GM12878 (cell line): Measurements from ENCODE around the gene KRT37. TPM values are rescaled to one million over a fixed set of nuclear protein-coding genes. Genes with fewer than 3 reads are reported as not detected.

Experiments used
- ATAC-seq: fragments of 200-7000 bp; cut with Tn5 transposase; 3 replicates; pipeline ENCODE4 v1.9.1; 2020; ENCODE audit warnings: mild to moderate bottlenecking, moderate library complexity
- BruUV-seq: library from RNA; stranded (reverse); fragments of 400-500 nt; replicated peaks from 2 replicates; lab custom pipeline; 2021; lab: Mats Ljungman, UMichigan
- CTCF ChIA-PET: fragments of 300-600 bp; sonication (Branson Sonifier 250); formaldehyde crosslinking; extraction: SDS; loops from one replicate; lab custom pipeline; 2021; ENCODE audit warnings: inconsistent platforms; lab: Yijun Ruan, JAX
- POLR2A ChIA-PET: fragments of 350-600 bp; formaldehyde crosslinking; extraction: SDS; loops from one replicate; lab custom pipeline; 2021; ENCODE audit warnings: inconsistent platforms; lab: Charles Lee
- RAD21 ChIA-PET: fragments of 300-600 bp; sonication (Branson Sonifier 250); formaldehyde crosslinking; loops from one replicate; lab custom pipeline; 2023; ENCODE audit warnings: antibody characterized with exemption; ENCODE audit not compliant: unreplicated experiment; lab: Charles Lee
- SMC1A ChIA-PET: fragments of 300-600 bp; sonication (Branson Sonifier 250); formaldehyde crosslinking; loops from one replicate; lab custom pipeline; 2023; ENCODE audit not compliant: unreplicated experiment, uncharacterized antibody; lab: Charles Lee
- DNase-seq: peaks from one replicate; pipeline ENCODE4 v3.0.0-alpha.2; 2011; ENCODE audit warnings: low read depth, low spot score
- FAIRE-seq: peaks from 3 replicates; lab custom pipeline; 2011; peaks lifted over from hg19 to GRCh38; lab: Jason Lieb, UNC
- H2AFZ ChIP-seq: 2 replicates; pipeline ENCODE4 v1.6.0; 2011; ENCODE audit warnings: low read depth, low read length, control low read depth; ENCODE audit not compliant: control insufficient read depth
- H3K27ac ChIP-seq: 2 replicates; pipeline ENCODE4 v1.5.1; 2011; ENCODE audit warnings: control low read depth; ENCODE audit not compliant: control insufficient read depth, insufficient read depth
- H3K27me3 ChIP-seq, 2 experiments: replicated peaks in 1 of 2; 2 replicates each; pipeline versions ENCODE4 v1.6.0 to v1.6.1; 2011; ENCODE audit warnings: low read length in 1 of 2; ENCODE audit not compliant: control insufficient read depth in 2 of 2, insufficient read depth in 2 of 2
- H3K36me3 ChIP-seq, 2 experiments: 2 replicates each; pipeline ENCODE4 v1.5.1; 2011; ENCODE audit warnings: low read length in 1 of 2; ENCODE audit not compliant: control insufficient read depth in 2 of 2, insufficient read depth in 2 of 2
- H3K4me1 ChIP-seq: 2 replicates; pipeline ENCODE4 v1.6.1; 2011; ENCODE audit warnings: mild to moderate bottlenecking, low read length, moderate library complexity, mixed read lengths; ENCODE audit not compliant: control insufficient read depth, insufficient read depth
- H3K4me2 ChIP-seq: 2 replicates; pipeline ENCODE4 v1.6.0; 2011; ENCODE audit warnings: control low read depth; ENCODE audit not compliant: control insufficient read depth, insufficient read depth
- H3K4me3 ChIP-seq: fragments of 200-600 bp; sonication (generic); 2 replicates; pipeline ENCODE4 v1.5.1; 2016
- H3K79me2 ChIP-seq: 2 replicates; pipeline ENCODE4 v1.6.0; 2011; ENCODE audit warnings: low read length; ENCODE audit not compliant: control insufficient read depth, insufficient read depth
- H3K9ac ChIP-seq: 2 replicates; pipeline ENCODE4 v1.8.0; 2011; ENCODE audit warnings: low read length, control low read depth, mixed read lengths; ENCODE audit not compliant: control insufficient read depth, insufficient read depth
- H3K9me3 ChIP-seq: replicated peaks from 3 replicates; pipeline ENCODE4 v1.5.1; 2011; ENCODE audit warnings: mild to moderate bottlenecking, low read length; ENCODE audit not compliant: control insufficient read depth, insufficient read depth
- H4K20me1 ChIP-seq: 2 replicates; pipeline ENCODE4 v1.6.0; 2011; ENCODE audit not compliant: control insufficient read depth, insufficient read depth
- ATF2 ChIP-seq: IDR thresholded peaks from 2 replicates; pipeline ENCODE4 v1.6.1; 2012; ENCODE audit warnings: low read length, inconsistent platforms
- BCL11A ChIP-seq: IDR thresholded peaks from 2 replicates; pipeline ENCODE4 v1.6.1; 2011; ENCODE audit warnings: low read depth, low read length
- CBFB ChIP-seq: IDR thresholded peaks from 2 replicates; pipeline ENCODE4 v1.6.1; 2016; ENCODE audit warnings: antibody characterized with exemption, low read depth
- E4F1 ChIP-seq: fragments of 450-650 bp; IDR thresholded peaks from 2 replicates; pipeline ENCODE4 v1.6.1; 2018; ENCODE audit warnings: borderline replicate concordance, mild to moderate bottlenecking; ENCODE audit not compliant: partially characterized antibody
- EGR1 ChIP-seq, 2 experiments: IDR thresholded peaks; 1 replicate in 1 of 2; 2 replicates in 1 of 2; pipeline ENCODE4 v1.6.1; 2011 to 2012; ENCODE audit warnings: low read depth in 2 of 2, low read length in 2 of 2, borderline replicate concordance in 1 of 2, mild to moderate bottlenecking in 1 of 2, moderate library complexity in 1 of 2
- SMAD1 ChIP-seq: fragments of 450-650 bp; IDR thresholded peaks from 2 replicates; pipeline ENCODE4 v1.6.1; 2018; ENCODE audit warnings: mild to moderate bottlenecking, low read depth; ENCODE audit not compliant: partially characterized antibody
- STAT3 ChIP-seq: IDR thresholded peaks from 2 replicates; pipeline ENCODE4 v1.6.1; 2011; ENCODE audit warnings: low read depth, low read length, improper control_type of control experiment
- TARDBP ChIP-seq: IDR thresholded peaks from 2 replicates; pipeline ENCODE4 v1.6.1; 2016; ENCODE audit warnings: borderline replicate concordance
- WGBS: methylation state at CpG from one replicate; pipeline ENCODE4 v1.1.6; 2016; ENCODE audit warnings: low lambda C conversion rate; ENCODE audit not compliant: insufficient replicate concordance, insufficient coverage; ENCODE audit errors: missing lambda C conversion rate; 5-methylcytosine and 5-hydroxymethylcytosine counted together
- in situ Hi-C: fragments of 300-500 bp; cut with MboI; formaldehyde crosslinking; loops from 9 replicates; pipeline ENCODE4 v1.14.3; 2018; ENCODE audit warnings: mixed read lengths
- intact Hi-C: fragments of 100-400 bp; cut with micrococcal nuclease; formaldehyde crosslinking; loops from one replicate; pipeline ENCODE4 v1.14.2; 2022; ENCODE audit not compliant: unreplicated experiment
- polyA plus RNA-seq, 11 experiments: library from polyadenylated mRNA; depleted of rRNA in 4 of 11; unstranded in 6 of 11; stranded (reverse) in 5 of 11; fragments of >200 nt; fragmentation: Nextera tagmentation in 4 of 11; fragmentation: Illumina TruSeq in 1 of 11; extraction: Ambion mirVana in 4 of 11; extraction: Trizol in 1 of 11; gene quantifications; 1 replicate in 1 of 11; 2 replicates in 10 of 11; pipeline versions ENCODE4 v1.2.1 to v1.2.3, GENCODE V29; 2011 to 2016; ENCODE audit warnings: inconsistent platforms in 2 of 11, missing spikeins in 2 of 11, low read depth in 1 of 11
- total RNA-seq, 4 experiments: library from RNA; depleted of rRNA in 3 of 4; stranded (reverse); fragments of >200 nt in 3 of 4; fragmentation: Illumina TruSeq in 1 of 4; extraction: Trizol in 1 of 4; gene quantifications; 2 replicates each; pipeline versions ENCODE4 v1.2.1 to v1.2.3, GENCODE V29; 2013 to 2021
- TF ChIP-seq, protein P1 (sequence below): fragments of 150-350 bp; IDR thresholded peaks from 2 replicates; pipeline ENCODE4 v1.6.1; 2014; ENCODE audit warnings: mild to moderate bottlenecking, low read depth, low read length
- TF ChIP-seq, protein P2 (sequence below): fragments of 450-650 bp; formaldehyde crosslinking; IDR thresholded peaks from 2 replicates; pipeline ENCODE4 v1.4.0; 2022; ENCODE audit warnings: mild to moderate bottlenecking, moderate library complexity

Gene KRT37
- total and polyA plus RNA-seq, 10 of the 15 experiments (the other 5 are each of a cell fraction or from before 2014, with no cell fraction given), result not detected

DNA sequence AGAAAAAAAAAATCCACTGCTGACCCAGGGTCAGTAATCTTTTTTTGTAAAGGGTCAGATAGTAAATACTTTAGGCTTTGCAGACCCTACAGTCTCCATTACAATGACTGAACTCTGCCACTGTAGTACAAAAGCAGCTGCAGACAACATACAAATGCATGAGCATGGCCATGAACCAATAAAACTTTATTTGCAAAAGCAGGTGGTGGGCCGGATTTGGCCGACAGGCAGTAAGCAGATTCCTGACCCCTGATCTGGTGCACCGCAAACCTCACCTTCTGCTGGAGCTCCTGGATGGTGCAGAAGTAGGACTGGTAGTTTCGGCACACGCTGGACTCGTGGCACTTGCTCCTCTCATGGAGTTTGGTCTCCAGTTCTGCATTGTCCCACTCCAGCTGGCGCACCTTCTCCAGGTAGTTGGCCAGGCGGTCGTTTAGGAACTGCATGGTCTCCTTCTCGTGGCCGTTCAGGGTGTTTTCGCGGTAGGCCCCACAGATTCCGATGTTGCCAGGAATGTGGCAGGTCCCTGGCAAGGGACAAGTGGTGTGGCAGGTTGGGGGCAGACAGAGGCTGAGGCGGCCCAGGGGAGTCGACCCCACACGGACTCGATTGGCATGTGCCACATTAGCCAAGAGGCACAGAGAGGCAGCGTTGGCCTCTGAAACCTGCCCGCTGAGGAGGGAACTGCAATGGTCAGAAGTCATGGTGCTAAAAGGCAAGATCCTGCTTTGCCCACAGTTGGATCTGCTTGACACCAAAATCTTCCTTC is 13.1 kb downstream of the KRT37 start (continued):
- TF ChIP-seq, protein P1, sequence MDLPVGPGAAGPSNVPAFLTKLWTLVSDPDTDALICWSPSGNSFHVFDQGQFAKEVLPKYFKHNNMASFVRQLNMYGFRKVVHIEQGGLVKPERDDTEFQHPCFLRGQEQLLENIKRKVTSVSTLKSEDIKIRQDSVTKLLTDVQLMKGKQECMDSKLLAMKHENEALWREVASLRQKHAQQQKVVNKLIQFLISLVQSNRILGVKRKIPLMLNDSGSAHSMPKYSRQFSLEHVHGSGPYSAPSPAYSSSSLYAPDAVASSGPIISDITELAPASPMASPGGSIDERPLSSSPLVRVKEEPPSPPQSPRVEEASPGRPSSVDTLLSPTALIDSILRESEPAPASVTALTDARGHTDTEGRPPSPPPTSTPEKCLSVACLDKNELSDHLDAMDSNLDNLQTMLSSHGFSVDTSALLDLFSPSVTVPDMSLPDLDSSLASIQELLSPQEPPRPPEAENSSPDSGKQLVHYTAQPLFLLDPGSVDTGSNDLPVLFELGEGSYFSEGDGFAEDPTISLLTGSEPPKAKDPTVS, result no peak
- TF ChIP-seq CBFB (no peak), TARDBP (no peak), EGR1 (IDR thresholded peaks at IDR 0.05; ENCODE audit: borderline replicate concordance in 1 of 2, low read depth in 2 of 2, low read length in 2 of 2) (no peak), SMAD1 (no peak)
- TF ChIP-seq, protein P2, sequence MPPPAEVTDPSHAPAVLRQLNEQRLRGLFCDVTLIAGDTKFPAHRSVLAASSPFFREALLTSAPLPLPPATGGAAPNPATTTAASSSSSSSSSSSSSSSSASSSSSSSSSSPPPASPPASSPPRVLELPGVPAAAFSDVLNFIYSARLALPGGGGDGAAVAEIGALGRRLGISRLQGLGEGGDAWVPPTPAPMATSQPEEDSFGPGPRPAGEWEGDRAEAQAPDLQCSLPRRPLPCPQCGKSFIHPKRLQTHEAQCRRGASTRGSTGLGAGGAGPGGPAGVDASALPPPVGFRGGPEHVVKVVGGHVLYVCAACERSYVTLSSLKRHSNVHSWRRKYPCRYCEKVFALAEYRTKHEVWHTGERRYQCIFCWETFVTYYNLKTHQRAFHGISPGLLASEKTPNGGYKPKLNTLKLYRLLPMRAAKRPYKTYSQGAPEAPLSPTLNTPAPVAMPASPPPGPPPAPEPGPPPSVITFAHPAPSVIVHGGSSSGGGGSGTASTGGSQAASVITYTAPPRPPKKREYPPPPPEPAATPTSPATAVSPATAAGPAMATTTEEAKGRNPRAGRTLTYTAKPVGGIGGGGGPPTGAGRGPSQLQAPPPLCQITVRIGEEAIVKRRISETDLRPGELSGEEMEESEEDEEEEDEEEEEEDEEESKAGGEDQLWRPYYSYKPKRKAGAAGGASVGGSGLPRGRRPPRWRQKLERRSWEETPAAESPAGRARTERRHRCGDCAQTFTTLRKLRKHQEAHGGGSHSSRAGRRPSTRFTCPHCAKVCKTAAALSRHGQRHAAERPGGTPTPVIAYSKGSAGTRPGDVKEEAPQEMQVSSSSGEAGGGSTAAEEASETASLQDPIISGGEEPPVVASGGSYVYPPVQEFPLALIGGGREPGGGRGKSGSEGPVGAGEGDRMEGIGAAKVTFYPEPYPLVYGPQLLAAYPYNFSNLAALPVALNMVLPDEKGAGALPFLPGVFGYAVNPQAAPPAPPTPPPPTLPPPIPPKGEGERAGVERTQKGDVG, result no peak

DNA sequence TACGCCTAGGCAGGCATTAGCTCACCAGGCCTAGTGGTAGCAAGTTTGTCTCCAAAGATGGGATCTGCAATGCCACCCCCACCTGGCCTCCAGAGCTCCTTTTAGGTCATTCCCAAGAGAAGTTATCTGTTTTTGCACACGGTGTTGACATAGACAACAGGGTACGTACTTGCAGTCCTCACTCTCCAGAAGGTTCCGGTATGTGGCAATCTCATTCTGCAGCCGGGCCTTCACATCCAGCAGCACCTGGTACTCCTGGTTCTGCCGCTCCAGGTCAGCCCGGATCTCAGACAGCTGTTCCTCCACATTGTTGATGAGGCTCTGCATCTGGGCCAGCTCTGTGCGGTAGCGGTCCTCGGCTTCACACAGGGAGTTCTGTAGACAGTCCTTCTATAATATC is 17.2 kb downstream of the KRT37 start:
- FAIRE-seq (no peak), DNase-seq (no peak), ATAC-seq (no peak)
- no peak overlapping the region for H2AFZ ChIP-seq
- in situ Hi-C loops, result no loop called here
- ChIA-PET POLR2A (no interaction called here), SMC1A (no interaction called here), RAD21 (no interaction called here), CTCF (no interaction called here)
- BruUV-seq, result no TSS peak
- H3K27me3 ChIP-seq, result peaks cover 0 to 2% of the 10 kb centered on the region in 2 experiments; a peak in 1 of 4 replicates
- no peak overlapping the region for H3K4me2 ChIP-seq
- H3K9me3 ChIP-seq, result no peaks in the 10 kb centered on the region; the same call in 2 of the 3 replicates
- H3K36me3 ChIP-seq, result no peaks in the 10 kb centered on the region
- H3K4me3 ChIP-seq, result no peak overlapping the region
- H3K9ac ChIP-seq, result no peak overlapping the region
- H3K79me2 ChIP-seq, result no peaks in the 10 kb centered on the region
- no peak overlapping the region for H3K27ac ChIP-seq
- H4K20me1 ChIP-seq, result 0 out of 2 replicates have a peak, but pooled peaks cover 4% of the 10 kb centered on the region
- 38% methylated on average over 10 of the region's 10 CpGs for WGBS
- H3K4me1 ChIP-seq, result no peaks in the 10 kb centered on the region
- intact Hi-C loops, result no loop called here
- TF ChIP-seq STAT3 (no peak), BCL11A (no peak), ATF2 (no peak), E4F1 (no peak)
